MM.1S (cell line): ENCODE data around the gene RGL2.

Experiments
- EZH2 ChIP-seq: fragments of 300-600 bp; sonication (generic); optimal IDR thresholded peaks from 2 replicates; pipeline ENCODE3; 2017; ENCODE audit warnings: low read depth, mild to moderate bottlenecking, antibody characterized with exemption, low read length, mixed read lengths
- TF ChIP-seq, protein P1 (sequence below): fragments of 300-600 bp; sonication (generic); IDR thresholded peaks from 2 replicates; pipeline ENCODE4 v1.5.1; 2016; ENCODE audit warnings: antibody characterized with exemption, low read length, mixed read lengths

DNA sequence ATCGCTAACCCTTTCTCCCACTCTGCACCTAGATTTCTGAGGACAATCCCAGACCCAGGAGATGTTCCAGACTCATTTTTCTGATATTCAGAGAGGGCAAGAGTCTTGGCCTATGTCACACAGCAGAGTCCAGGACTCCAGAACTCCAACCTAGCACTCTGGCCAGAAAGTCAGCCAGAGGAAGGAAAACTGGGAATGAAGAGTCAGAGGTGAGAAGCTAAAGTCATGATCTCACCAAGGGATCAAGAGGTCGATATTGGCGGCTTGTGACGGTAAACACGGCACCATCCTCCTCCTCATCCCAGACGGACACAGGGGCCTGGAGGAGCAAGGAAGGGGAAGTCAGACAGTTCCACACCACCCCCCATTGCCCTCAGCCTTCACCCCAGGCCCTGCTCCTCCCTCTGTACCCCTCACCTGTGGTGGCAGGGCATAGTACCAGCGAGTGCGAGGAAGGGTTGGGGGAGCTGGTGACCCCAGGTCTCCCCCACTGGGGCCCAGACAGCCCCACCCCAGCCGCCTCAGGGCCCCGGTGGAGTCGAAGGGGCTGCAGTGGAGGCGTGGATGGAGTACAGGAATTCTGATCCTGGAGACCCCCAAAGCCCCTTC, 1.8 kb downstream of the RGL2 start:
- no peak for TF ChIP-seq EZH2
- TF ChIP-seq, protein P1, sequence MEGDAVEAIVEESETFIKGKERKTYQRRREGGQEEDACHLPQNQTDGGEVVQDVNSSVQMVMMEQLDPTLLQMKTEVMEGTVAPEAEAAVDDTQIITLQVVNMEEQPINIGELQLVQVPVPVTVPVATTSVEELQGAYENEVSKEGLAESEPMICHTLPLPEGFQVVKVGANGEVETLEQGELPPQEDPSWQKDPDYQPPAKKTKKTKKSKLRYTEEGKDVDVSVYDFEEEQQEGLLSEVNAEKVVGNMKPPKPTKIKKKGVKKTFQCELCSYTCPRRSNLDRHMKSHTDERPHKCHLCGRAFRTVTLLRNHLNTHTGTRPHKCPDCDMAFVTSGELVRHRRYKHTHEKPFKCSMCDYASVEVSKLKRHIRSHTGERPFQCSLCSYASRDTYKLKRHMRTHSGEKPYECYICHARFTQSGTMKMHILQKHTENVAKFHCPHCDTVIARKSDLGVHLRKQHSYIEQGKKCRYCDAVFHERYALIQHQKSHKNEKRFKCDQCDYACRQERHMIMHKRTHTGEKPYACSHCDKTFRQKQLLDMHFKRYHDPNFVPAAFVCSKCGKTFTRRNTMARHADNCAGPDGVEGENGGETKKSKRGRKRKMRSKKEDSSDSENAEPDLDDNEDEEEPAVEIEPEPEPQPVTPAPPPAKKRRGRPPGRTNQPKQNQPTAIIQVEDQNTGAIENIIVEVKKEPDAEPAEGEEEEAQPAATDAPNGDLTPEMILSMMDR: no peak
